ENCODE data around the gene EPAS1. TPM values are rescaled to one million over a fixed set of nuclear protein-coding genes. Genes with fewer than 3 reads are reported as not detected.

EPAS1 gene
- total RNA-seq, 1 experiment from 2014 or later, result 146 TPM

GRCh38 chr2:46420945-46421344 lies 123.7 kb downstream of the EPAS1 start:
- no peaks in the 10 kb centered on the region for H3K36me3 Mint-ChIP-seq (ENCODE audit: insufficient read depth, unreplicated experiment)
- POLR2A ChIA-PET, result no interaction called here

GRCh38 chr2:46421361-46421760 lies 124.2 kb downstream of the EPAS1 start:
- no peak for TF ChIP-seq CTCF (IDR thresholded peaks at IDR 0.05; ENCODE audit: unreplicated experiment)
- H3K27ac Mint-ChIP-seq (ENCODE audit: low read depth, unreplicated experiment), result no peak overlapping the region
- H3K4me1 Mint-ChIP-seq (ENCODE audit: insufficient read depth, unreplicated experiment), result peaks cover 7% of the 10 kb centered on the region
- H3K9me3 Mint-ChIP-seq (ENCODE audit: unreplicated experiment), result peaks cover 16% of the 10 kb centered on the region
- CTCF ChIA-PET, result no interaction called here
- intact Hi-C loops (cut with micrococcal nuclease), result no loop called here
- no peak for DNase-seq (ENCODE audit: unreplicated experiment)
- no peaks in the 10 kb centered on the region for H3K27me3 Mint-ChIP-seq (ENCODE audit: insufficient read depth, unreplicated experiment)
- POLR2A ChIA-PET, result no interaction called here
- H3K36me3 Mint-ChIP-seq (ENCODE audit: insufficient read depth, unreplicated experiment), result no peaks in the 10 kb centered on the region
- no TSS peak for BruUV-seq (replicated peaks)
- H3K4me3 Mint-ChIP-seq (ENCODE audit: unreplicated experiment), result no peak overlapping the region

More at GRCh38 chr2:46420945-46421344, 123.7 kb downstream of the EPAS1 start:
- TF ChIP-seq CTCF (IDR thresholded peaks at IDR 0.05; ENCODE audit: unreplicated experiment), result no peak
- no TSS peak for BruUV-seq (replicated peaks)
- Mint-ChIP-seq H3K4me1 (ENCODE audit: insufficient read depth, unreplicated experiment) (peaks cover 7% of the 10 kb centered on the region), H3K27ac (ENCODE audit: low read depth, unreplicated experiment) (no peak overlapping the region), H3K27me3 (ENCODE audit: insufficient read depth, unreplicated experiment) (no peaks in the 10 kb centered on the region), H3K9me3 (ENCODE audit: unreplicated experiment) (peaks cover 21% of the 10 kb centered on the region), H3K4me3 (ENCODE audit: unreplicated experiment) (no peak overlapping the region)
- CTCF ChIA-PET, result no interaction called here
- DNase-seq (ENCODE audit: unreplicated experiment), result no peak
- intact Hi-C loops (cut with micrococcal nuclease), result no loop called here

GRCh38 chr2:46422717-46423394 lies 125.6 kb downstream of the EPAS1 start:
- peak; percentile 7 for DNase-seq (ENCODE audit: unreplicated experiment)
- Mint-ChIP-seq H3K27me3 (ENCODE audit: insufficient read depth, unreplicated experiment) (no peaks in the 10 kb centered on the region), H3K4me1 (ENCODE audit: insufficient read depth, unreplicated experiment) (peaks cover 7% of the 10 kb centered on the region), H3K27ac (ENCODE audit: low read depth, unreplicated experiment) (no peak overlapping the region), H3K36me3 (ENCODE audit: insufficient read depth, unreplicated experiment) (no peaks in the 10 kb centered on the region), H3K4me3 (ENCODE audit: unreplicated experiment) (no peak overlapping the region), H3K9me3 (ENCODE audit: unreplicated experiment) (peaks cover 11% of the 10 kb centered on the region)
- no TSS peak for BruUV-seq (replicated peaks)
- CTCF ChIA-PET, result no interaction called here
- intact Hi-C loops (cut with micrococcal nuclease), result no loop called here
- POLR2A ChIA-PET, result interaction anchor here (2.3 kb wide), 1 partner anchor 14 kb away, joined by 12 read pairs; no protein-coding TSS in a partner anchor
- no peak for TF ChIP-seq CTCF (IDR thresholded peaks at IDR 0.05; ENCODE audit: unreplicated experiment)

- DNase-seq (ENCODE audit: unreplicated experiment), result no peak
These were observed 127.7 kb downstream of the EPAS1 start for GRCh38 chr2:46424937-46425336.

More at GRCh38 chr2:46424937-46425336, 127.7 kb downstream of the EPAS1 start:
- no peaks in the 10 kb centered on the region for H3K9me3 Mint-ChIP-seq (ENCODE audit: unreplicated experiment)
- no peak overlapping the region for H3K4me3 Mint-ChIP-seq (ENCODE audit: unreplicated experiment)
- no TSS peak for BruUV-seq (replicated peaks)
- no peak for TF ChIP-seq CTCF (IDR thresholded peaks at IDR 0.05; ENCODE audit: unreplicated experiment)
- CTCF ChIA-PET, result no interaction called here
- no peaks in the 10 kb centered on the region for H3K27me3 Mint-ChIP-seq (ENCODE audit: insufficient read depth, unreplicated experiment)
- POLR2A ChIA-PET, result no interaction called here
- intact Hi-C loops (cut with micrococcal nuclease), result no loop called here
- peaks cover 7% of the 10 kb centered on the region for H3K4me1 Mint-ChIP-seq (ENCODE audit: insufficient read depth, unreplicated experiment)
- H3K27ac Mint-ChIP-seq (ENCODE audit: low read depth, unreplicated experiment), result no peak overlapping the region
- H3K36me3 Mint-ChIP-seq (ENCODE audit: insufficient read depth, unreplicated experiment), result no peaks in the 10 kb centered on the region
